Activated T-cell treated with anti-CD3 and anti-CD28 coated beads, Interleukin-2, amount 50 U/mL, for 72 hours (primary cell): ENCODE data around the gene ZNF462. TPM values are rescaled to one million over a fixed set of nuclear protein-coding genes. Genes with fewer than 3 reads are reported as not detected.

ENCODE experiments used
- ATAC-seq, 2 donors: fragments of 150-1000 bp; cut with Tn5 transposase; replicated peaks in 1 of 2; 2 replicates each; pipeline ENCODE4 v1.10.0; 2021; ENCODE audit warnings: moderate library complexity in 2 of 2, mild to moderate bottlenecking in 1 of 2
- DNase-seq, 2 donors: peaks; one replicate each; pipeline ENCODE4 v3.0.0; 2021 to 2022; ENCODE audit warnings: mixed read lengths in 1 of 2
- H3K27ac Mint-ChIP-seq: one replicate; pipeline ENCODE4 v1.8.0; 2022; ENCODE audit warnings: mild to moderate bottlenecking, moderate library complexity, mixed read lengths
- H3K27me3 Mint-ChIP-seq: one replicate; pipeline ENCODE4 v1.8.0; 2022; ENCODE audit warnings: low read depth, mixed read lengths
- H3K36me3 Mint-ChIP-seq, 2 donors: one replicate each; pipeline ENCODE4 v1.8.0; 2022; ENCODE audit warnings: mixed read lengths in 2 of 2, mild to moderate bottlenecking in 1 of 2; ENCODE audit not compliant: insufficient read depth in 2 of 2
- H3K4me1 Mint-ChIP-seq: one replicate; pipeline ENCODE4 v1.8.0; 2022; ENCODE audit warnings: low read depth, mixed read lengths
- H3K4me3 Mint-ChIP-seq, 2 donors: one replicate each; pipeline ENCODE4 v1.8.0; 2022; ENCODE audit warnings: mild to moderate bottlenecking in 2 of 2, mixed read lengths in 2 of 2, moderate library complexity in 2 of 2
- H3K9me3 Mint-ChIP-seq, 2 donors: one replicate each; pipeline ENCODE4 v1.8.0; 2022; ENCODE audit warnings: mixed read lengths in 2 of 2
- total RNA-seq, 2 donors: library from RNA; stranded (reverse); gene quantifications; one replicate each; pipeline ENCODE4 v1.2.3, GENCODE V29; 2022

ZNF462 gene, protein sequence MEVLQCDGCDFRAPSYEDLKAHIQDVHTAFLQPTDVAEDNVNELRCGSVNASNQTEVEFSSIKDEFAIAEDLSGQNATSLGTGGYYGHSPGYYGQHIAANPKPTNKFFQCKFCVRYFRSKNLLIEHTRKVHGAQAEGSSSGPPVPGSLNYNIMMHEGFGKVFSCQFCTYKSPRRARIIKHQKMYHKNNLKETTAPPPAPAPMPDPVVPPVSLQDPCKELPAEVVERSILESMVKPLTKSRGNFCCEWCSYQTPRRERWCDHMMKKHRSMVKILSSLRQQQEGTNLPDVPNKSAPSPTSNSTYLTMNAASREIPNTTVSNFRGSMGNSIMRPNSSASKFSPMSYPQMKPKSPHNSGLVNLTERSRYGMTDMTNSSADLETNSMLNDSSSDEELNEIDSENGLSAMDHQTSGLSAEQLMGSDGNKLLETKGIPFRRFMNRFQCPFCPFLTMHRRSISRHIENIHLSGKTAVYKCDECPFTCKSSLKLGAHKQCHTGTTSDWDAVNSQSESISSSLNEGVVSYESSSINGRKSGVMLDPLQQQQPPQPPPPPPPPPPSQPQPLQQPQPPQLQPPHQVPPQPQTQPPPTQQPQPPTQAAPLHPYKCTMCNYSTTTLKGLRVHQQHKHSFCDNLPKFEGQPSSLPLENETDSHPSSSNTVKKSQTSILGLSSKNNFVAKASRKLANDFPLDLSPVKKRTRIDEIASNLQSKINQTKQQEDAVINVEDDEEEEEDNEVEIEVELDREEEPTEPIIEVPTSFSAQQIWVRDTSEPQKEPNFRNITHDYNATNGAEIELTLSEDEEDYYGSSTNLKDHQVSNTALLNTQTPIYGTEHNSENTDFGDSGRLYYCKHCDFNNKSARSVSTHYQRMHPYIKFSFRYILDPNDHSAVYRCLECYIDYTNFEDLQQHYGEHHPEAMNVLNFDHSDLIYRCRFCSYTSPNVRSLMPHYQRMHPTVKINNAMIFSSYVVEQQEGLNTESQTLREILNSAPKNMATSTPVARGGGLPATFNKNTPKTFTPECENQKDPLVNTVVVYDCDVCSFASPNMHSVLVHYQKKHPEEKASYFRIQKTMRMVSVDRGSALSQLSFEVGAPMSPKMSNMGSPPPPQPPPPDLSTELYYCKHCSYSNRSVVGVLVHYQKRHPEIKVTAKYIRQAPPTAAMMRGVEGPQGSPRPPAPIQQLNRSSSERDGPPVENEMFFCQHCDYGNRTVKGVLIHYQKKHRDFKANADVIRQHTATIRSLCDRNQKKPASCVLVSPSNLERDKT (N-terminal part only)
- under 1 TPM; 0.36 to 0.76 TPM for total RNA-seq

DNA sequence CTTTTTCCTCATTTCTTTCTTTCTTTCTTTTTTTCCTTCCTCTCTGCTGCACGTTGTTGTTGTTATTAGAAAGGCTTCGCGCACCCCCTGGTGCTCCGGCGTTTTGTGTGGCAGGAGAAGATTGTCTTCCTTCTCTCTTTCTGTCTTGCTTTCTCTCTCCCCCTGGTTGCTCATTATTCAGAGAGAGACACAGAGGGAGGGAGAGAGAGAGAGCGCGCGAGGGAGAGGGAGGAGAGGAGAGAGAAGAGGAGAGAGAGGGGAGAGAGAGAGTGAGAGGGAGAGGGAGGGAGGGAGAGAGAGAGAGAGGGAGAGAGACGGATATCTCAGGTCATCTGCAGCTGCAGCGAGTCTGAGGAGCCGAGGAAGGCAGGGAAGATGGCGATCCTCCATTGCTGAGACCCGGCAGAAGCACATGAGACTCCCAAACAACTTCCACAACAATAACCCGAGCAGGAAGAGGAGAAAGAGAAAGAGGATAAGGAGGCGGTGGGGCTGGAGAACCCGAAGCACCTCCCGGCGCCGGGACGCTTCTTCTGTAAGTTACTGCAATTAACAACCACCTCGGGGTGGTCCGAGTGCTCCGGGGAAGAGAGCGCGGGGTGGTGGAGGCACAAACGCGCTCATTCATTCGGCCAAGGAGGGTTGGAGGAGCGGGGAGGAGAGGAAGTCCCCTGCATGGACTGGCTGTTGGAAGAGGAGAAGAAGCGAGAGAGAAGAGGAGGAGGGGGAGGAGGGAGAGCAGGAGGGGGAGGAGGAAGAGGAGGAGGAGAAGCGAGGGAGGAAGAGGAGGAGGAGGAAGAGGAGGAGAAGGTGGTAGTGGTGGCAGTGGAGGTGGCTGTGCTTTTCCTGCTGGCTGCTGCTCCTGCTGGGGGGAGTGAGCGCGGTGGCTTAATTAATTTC is at the start of gene ZNF462:
TSS of gene ZNF462 (plus strand) at position 346 of the 900 bp plus-strand sequence. CDS start 60,218 bp downstream, outside the sequence.
- peaks cover 5 to 16% of the 10 kb centered on the region in 2 donors for H3K36me3 Mint-ChIP-seq
- H3K27me3 Mint-ChIP-seq = peaks cover 85% of the 10 kb centered on the region
- H3K4me1 Mint-ChIP-seq = peaks cover 43% of the 10 kb centered on the region
- DNase-seq (no peak), ATAC-seq (peak in 1 of 2 donors; percentile 43)
- H3K4me3 Mint-ChIP-seq = peak within 1 kb of the TSS; percentile 60 to 86
- no peak within 1 kb of the TSS for H3K27ac Mint-ChIP-seq
- peaks cover 0 to 2% of the 10 kb centered on the region in 2 donors for H3K9me3 Mint-ChIP-seq

DNA sequence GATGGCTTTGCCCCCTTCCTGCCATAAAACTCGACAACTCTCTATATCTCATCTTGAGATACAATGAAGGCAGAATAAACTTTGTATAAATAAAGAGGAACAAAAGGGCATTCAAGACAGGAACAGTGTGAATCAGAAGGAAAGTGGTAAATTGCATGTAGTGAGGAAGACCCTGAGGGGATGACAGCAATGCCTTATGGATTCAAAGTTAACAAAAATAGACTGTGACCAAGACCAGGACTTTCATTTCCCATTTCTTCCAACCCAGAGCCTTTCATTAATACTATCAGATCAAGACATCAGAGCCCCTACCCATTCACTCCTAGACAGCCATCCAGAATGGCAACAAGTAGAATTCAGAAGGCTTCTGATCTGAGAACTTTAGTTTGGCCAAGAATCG is 46.4 kb upstream of the ZNF462 start:
- ATAC-seq = no peak
- H3K36me3 Mint-ChIP-seq = peaks cover 0 to 2% of the 10 kb centered on the region in 2 donors
- H3K4me1 Mint-ChIP-seq = no peaks in the 10 kb centered on the region
- H3K9me3 Mint-ChIP-seq = peaks cover 5 to 9% of the 10 kb centered on the region in 2 donors
- no peak overlapping the region for H3K4me3 Mint-ChIP-seq
- no peak for DNase-seq
- no peak overlapping the region for H3K27ac Mint-ChIP-seq
- H3K27me3 Mint-ChIP-seq = no peaks in the 10 kb centered on the region

DNA sequence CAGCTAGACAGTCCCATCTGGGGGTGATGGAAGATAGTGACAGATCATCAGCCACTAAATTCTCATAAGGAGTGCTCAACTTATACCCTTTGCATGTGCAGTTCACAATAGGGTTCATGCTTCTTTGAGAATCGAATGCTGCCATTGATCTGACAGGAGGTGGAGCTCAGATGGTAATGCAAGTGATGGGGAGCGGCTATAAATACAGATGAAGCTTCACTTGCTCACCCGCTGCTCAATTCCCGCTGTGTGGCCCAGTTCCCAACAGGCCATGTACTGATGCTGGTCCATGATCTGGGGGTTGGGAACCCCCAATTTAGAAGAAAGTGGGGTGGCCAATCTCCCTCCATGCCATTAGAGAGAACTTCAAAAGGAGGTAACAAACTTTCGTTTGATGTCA is 44.9 kb upstream of the ZNF462 start:
- Mint-ChIP-seq H3K27me3 (no peaks in the 10 kb centered on the region), H3K9me3 (peaks cover 5% of the 10 kb centered on the region in 2 donors), H3K36me3 (no peaks in the 10 kb centered on the region), H3K4me1 (no peaks in the 10 kb centered on the region), H3K27ac (no peak overlapping the region), H3K4me3 (no peak overlapping the region)
- DNase-seq = no peak
- no peak for ATAC-seq

DNA sequence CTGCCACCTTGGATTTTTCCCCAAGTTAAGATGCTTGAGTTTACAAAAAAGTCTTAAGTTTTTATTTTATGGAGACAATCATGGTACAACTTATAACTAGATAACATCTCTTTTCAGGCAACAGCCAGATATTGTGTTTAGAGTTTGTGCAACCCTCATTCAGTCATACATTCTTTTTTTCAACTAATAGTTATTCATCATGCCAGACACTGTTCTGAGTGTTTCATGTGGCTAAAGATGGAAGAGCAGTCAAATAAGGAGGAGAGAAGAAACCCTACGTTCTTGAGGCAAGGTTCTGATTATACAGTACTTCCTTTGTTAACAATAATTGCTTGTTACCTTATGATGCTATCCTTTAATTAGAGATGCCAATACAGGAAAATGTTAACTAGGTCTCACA is 42.1 kb upstream of the ZNF462 start:
- no peaks in the 10 kb centered on the region for H3K4me1 Mint-ChIP-seq
- ATAC-seq (no peak), DNase-seq (no peak)
- H3K27ac Mint-ChIP-seq = no peak overlapping the region
- H3K36me3 Mint-ChIP-seq = no peaks in the 10 kb centered on the region
- H3K9me3 Mint-ChIP-seq = peaks cover 0 to 2% of the 10 kb centered on the region in 2 donors
- no peak overlapping the region for H3K4me3 Mint-ChIP-seq
- no peaks in the 10 kb centered on the region for H3K27me3 Mint-ChIP-seq

DNA sequence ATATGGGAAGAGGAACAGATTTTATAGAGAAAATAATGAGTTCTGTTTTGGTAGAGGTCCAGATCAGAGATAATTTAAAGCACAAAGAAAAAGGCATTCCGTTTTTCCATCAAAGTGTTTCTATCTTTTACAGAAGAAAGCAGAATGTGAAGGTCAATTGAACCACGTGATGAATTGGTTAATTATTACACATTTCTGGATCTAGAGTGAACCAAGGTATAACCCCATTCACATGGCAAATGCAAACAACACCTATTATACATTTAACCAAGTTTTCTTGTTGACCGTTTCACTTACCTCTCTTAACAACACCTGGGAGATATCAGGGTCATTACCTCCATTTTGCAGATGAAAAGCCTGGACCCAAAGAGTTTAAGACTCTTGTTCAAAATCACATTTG is 34.9 kb upstream of the ZNF462 start:
- Mint-ChIP-seq H3K36me3 (no peaks in the 10 kb centered on the region), H3K4me3 (no peak overlapping the region), H3K9me3 (peaks cover 0 to 5% of the 10 kb centered on the region in 2 donors), H3K27me3 (no peaks in the 10 kb centered on the region), H3K4me1 (no peaks in the 10 kb centered on the region), H3K27ac (no peak overlapping the region)
- DNase-seq = no peak
- ATAC-seq = no peak

DNA sequence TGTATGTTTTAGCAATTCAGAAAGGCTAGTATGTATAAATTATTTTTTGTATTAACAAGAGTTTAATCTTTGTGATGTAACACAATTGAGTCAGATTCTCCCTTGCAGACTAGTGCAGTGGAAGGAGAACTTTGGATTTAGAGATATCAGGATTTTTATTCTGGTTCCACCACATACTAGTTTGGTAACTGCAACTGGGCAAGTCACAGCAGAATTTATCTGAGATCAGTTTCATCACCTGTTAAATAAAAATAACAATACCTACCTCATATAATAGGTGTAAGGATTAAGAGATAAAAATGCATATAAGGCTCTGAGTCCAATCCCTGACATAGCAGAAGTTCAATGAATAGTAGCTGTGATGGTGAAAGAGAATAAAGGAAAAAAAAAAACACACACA is 34.0 kb upstream of the ZNF462 start:
- Mint-ChIP-seq H3K4me3 (no peak overlapping the region), H3K9me3 (peaks cover 0 to 9% of the 10 kb centered on the region in 2 donors), H3K36me3 (no peaks in the 10 kb centered on the region), H3K27ac (no peak overlapping the region), H3K4me1 (no peaks in the 10 kb centered on the region), H3K27me3 (no peaks in the 10 kb centered on the region)
- no peak for ATAC-seq
- no peak for DNase-seq

DNA sequence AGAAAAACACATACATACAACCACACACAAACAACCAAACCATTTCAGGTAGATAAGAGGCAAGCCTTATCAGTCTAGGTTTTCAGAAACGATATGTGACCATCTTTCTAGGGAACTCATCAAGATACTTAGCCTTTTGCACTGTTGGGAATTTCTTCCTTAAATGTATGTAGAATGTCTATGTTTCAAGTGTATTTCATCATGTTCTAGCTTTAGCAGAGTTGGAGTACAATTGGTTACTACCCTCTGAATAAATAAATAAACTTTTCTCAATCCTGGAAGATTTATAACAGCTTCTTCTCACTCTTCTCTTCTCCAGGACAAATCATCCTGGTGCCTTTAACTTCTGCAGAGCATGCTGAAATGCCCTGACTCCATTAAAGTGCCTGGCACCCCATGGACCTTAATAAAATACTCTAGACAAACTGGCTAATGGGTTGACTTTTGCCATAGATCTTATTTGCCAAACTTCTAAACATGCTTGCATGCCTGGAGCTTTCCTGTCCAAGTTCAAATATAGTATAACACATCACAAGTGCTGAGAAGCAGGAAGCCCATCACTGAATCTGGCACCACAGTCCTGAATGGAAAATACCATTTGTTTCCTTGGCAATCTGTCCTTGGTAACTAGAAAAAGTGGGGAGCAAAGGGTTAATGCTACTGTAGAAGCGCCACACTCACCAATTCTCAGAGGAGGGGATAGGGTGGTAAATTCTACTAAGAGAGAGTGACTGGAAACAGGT is 33.1 kb upstream of the ZNF462 start:
- peaks cover 0 to 9% of the 10 kb centered on the region in 2 donors for H3K9me3 Mint-ChIP-seq
- DNase-seq = no peak
- no peaks in the 10 kb centered on the region for H3K4me1 Mint-ChIP-seq
- no peaks in the 10 kb centered on the region for H3K27me3 Mint-ChIP-seq
- peaks cover 0 to 2% of the 10 kb centered on the region in 2 donors for H3K36me3 Mint-ChIP-seq
- no peak for ATAC-seq
- no peak overlapping the region for H3K4me3 Mint-ChIP-seq
- no peak overlapping the region for H3K27ac Mint-ChIP-seq

DNA sequence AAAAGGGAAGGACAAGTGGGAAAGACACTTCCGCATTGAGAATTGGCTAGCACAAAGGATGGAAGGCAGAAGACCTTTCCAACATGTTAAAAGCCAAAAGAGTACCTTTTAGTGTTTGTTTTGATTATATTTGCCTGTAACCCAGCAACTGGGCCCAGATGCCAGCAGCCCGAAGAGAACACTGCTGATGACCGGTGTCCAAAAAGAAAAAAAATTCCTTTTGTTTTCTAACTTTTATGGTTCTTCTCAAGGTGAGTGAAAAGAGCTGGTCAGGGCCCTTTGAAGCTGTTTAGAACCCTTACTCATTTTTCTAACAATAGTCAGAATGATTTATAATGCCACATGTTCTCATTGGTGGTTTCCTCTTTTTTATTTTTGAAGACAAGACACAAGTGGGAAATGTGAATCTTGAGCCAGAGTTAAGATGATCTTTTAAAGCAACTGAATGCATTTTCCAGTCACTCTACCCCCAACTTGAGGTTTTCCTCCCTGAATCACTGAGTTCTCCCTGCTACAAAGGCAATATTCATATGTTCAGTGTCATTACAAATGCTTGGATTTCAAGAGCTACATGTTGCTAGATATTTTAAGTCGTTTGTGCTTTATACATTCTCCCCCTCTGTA is 32.3 kb upstream of the ZNF462 start:
- no peak overlapping the region for H3K4me3 Mint-ChIP-seq
- no peaks in the 10 kb centered on the region for H3K27me3 Mint-ChIP-seq
- ATAC-seq (no peak), DNase-seq (no peak)
- H3K9me3 Mint-ChIP-seq = peaks cover 0 to 11% of the 10 kb centered on the region in 2 donors
- H3K4me1 Mint-ChIP-seq = no peaks in the 10 kb centered on the region
- peaks cover 0 to 2% of the 10 kb centered on the region in 2 donors for H3K36me3 Mint-ChIP-seq
- no peak overlapping the region for H3K27ac Mint-ChIP-seq

DNA sequence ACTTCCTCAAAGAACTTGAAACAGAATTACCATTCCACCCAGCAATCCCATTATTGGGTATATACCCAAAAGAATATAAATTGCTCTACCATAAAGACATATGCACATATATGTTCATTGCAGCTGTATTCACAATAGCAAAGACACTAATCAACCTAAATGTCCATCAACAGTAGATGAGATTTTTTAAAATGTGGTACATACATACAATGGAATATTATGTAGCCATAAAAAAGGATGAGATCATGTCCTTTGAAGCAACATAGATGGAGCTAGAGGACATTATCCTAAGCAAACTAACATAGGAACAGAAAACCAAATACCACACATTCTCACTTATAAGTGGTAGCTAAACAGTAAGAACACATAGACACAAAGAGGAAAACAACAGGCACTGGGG is 28.1 kb upstream of the ZNF462 start:
- H3K9me3 Mint-ChIP-seq = peaks cover 0 to 10% of the 10 kb centered on the region in 2 donors
- H3K4me1 Mint-ChIP-seq = no peaks in the 10 kb centered on the region
- H3K27me3 Mint-ChIP-seq = no peaks in the 10 kb centered on the region
- H3K27ac Mint-ChIP-seq = no peak overlapping the region
- no peak overlapping the region for H3K4me3 Mint-ChIP-seq
- H3K36me3 Mint-ChIP-seq = peaks cover 0 to 2% of the 10 kb centered on the region in 2 donors
- DNase-seq (no peak), ATAC-seq (no peak)

DNA sequence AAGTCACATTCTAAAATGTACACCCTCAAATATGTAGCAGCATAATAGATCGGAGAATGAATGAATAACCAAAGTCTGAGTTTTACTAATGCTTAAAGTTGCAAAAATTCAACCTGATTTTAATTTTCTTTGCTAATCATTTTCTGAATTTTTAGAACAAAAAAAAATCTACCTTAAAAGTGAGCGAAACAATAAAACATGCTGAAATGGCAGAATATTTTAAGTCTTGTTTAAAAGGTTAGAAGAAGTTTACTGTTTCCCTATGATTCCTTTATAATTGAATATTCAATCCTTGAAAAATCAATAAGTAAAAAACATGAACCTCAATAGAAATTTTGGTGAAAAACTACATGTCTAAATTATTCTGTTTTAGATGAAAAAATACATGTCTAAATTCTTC is 27.1 kb upstream of the ZNF462 start:
- H3K9me3 Mint-ChIP-seq = peaks cover 0 to 10% of the 10 kb centered on the region in 2 donors
- H3K4me1 Mint-ChIP-seq = no peaks in the 10 kb centered on the region
- DNase-seq (no peak), ATAC-seq (no peak)
- no peaks in the 10 kb centered on the region for H3K27me3 Mint-ChIP-seq
- no peak overlapping the region for H3K4me3 Mint-ChIP-seq
- peaks cover 0 to 2% of the 10 kb centered on the region in 2 donors for H3K36me3 Mint-ChIP-seq
- no peak overlapping the region for H3K27ac Mint-ChIP-seq

DNA sequence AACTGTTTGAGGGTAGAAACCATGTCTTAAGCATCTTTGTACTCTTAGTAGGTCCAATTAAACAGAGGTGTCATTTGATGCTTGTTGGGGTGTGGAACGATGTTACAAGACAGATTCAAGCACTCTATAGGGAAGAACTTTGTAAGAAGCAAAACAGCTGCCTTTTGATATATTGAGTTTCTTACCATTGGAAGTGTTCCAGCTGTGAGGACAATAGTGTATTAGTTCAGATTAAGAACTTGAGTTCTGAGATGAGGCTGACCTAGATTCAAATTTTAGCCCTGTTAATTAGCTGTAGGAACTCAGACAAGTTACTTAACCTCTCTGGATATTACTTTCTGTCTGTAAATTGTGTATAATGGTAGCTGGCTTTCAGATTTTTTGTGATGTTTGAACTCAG is 19.6 kb upstream of the ZNF462 start:
- Mint-ChIP-seq H3K9me3 (peaks cover 1 to 3% of the 10 kb centered on the region in 2 donors), H3K36me3 (no peaks in the 10 kb centered on the region), H3K4me1 (no peaks in the 10 kb centered on the region), H3K27me3 (no peaks in the 10 kb centered on the region), H3K27ac (no peak overlapping the region), H3K4me3 (no peak overlapping the region)
- DNase-seq (no peak), ATAC-seq (no peak)
